A673 (cell line): ENCODE data around the gene SPRING1.

Experiments
- EZH2 ChIP-seq: fragments of 200-600 bp; sonication (generic); IDR thresholded peaks from 2 replicates; pipeline ENCODE4 v1.6.1; 2017; ENCODE audit warnings: borderline replicate concordance, low read depth, mild to moderate bottlenecking, mixed read lengths, antibody characterized with exemption, low read length; ENCODE audit not compliant: poor library complexity, severe bottlenecking
- TF ChIP-seq, protein P1 (sequence below): fragments of 300-800, 200-600 bp; sonication (generic); conservative IDR thresholded peaks from 2 replicates; pipeline ENCODE4 v1.5.1; 2017; ENCODE audit warnings: low read depth, mild to moderate bottlenecking, antibody characterized with exemption, low read length, moderate library complexity, mixed read lengths

DNA sequence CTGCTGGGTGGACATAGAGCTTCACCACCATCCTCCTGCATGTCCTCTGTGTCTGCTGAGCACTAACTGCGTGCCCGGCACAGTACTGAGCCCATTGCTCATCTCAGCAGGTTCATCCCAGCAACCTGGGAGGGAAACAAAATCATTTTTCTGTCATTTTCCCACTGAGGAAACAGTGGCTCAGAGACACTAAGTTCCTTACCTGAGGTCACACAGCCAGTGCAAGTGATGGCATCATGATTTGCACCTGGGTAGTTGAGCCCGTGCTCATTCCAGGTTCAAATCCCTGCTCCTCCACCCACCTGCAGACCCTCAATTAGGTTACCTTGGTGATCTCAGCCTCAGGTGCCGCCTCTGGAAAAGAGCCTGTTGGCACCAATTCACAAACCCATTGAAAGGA, 23.6 kb upstream of the SPRING1 start:
- TF ChIP-seq, protein P1, sequence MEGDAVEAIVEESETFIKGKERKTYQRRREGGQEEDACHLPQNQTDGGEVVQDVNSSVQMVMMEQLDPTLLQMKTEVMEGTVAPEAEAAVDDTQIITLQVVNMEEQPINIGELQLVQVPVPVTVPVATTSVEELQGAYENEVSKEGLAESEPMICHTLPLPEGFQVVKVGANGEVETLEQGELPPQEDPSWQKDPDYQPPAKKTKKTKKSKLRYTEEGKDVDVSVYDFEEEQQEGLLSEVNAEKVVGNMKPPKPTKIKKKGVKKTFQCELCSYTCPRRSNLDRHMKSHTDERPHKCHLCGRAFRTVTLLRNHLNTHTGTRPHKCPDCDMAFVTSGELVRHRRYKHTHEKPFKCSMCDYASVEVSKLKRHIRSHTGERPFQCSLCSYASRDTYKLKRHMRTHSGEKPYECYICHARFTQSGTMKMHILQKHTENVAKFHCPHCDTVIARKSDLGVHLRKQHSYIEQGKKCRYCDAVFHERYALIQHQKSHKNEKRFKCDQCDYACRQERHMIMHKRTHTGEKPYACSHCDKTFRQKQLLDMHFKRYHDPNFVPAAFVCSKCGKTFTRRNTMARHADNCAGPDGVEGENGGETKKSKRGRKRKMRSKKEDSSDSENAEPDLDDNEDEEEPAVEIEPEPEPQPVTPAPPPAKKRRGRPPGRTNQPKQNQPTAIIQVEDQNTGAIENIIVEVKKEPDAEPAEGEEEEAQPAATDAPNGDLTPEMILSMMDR = no peak
- no peak for TF ChIP-seq EZH2
